Activated CD8-positive, alpha-beta memory T cell treated with anti-CD3 and anti-CD28 coated beads, Interleukin-2, amount 10 ng/mL, durations not matched to agents 7 days and 5 days (primary cell): ENCODE results near the gene KAZN. TPM values are rescaled to one million over a fixed set of nuclear protein-coding genes. Genes with fewer than 3 reads are reported as not detected.

ENCODE experiments used
- ATAC-seq: fragments of 150-1000 bp; cut with Tn5 transposase; one replicate; pipeline ENCODE4 v1.10.0; 2021; ENCODE audit warnings: moderate library complexity
- CTCF ChIA-PET: fragments of 350-600 bp; sonication (Branson Sonifier 250); formaldehyde crosslinking; loops from one replicate; lab custom pipeline; 2021; ENCODE audit warnings: antibody characterized with exemption; lab: Charles Lee
- DNase-seq: peaks from one replicate; pipeline ENCODE4 v3.0.0-alpha.2; 2020
- H3K27ac Mint-ChIP-seq: one replicate; pipeline ENCODE4 v1.8.0; 2021; ENCODE audit warnings: mild to moderate bottlenecking, mixed read lengths
- H3K27me3 Mint-ChIP-seq: one replicate; pipeline ENCODE4 v1.8.0; 2021; ENCODE audit warnings: mixed read lengths
- H3K36me3 Mint-ChIP-seq: one replicate; pipeline ENCODE4 v1.8.0; 2021; ENCODE audit warnings: mild to moderate bottlenecking, mixed read lengths
- H3K4me1 Mint-ChIP-seq: one replicate; pipeline ENCODE4 v1.8.0; 2021; ENCODE audit warnings: mixed read lengths
- H3K4me3 Mint-ChIP-seq: one replicate; pipeline ENCODE4 v1.8.0; 2021; ENCODE audit warnings: mild to moderate bottlenecking, moderate library complexity, mixed read lengths
- H3K9me3 Mint-ChIP-seq: one replicate; pipeline ENCODE4 v1.8.0; 2022; ENCODE audit warnings: low read depth, mixed read lengths
- total RNA-seq, 2 experiments: library from RNA; stranded (reverse); gene quantifications; one replicate each; pipeline ENCODE4 v1.2.3, GENCODE V29; 2021

The KAZN gene
- total RNA-seq, 2 experiments from 2014 or later, result 0.12 to 0.15 TPM

- CTCF ChIA-PET, result no interaction called here
- DNase-seq (no peak), ATAC-seq (no peak)
- no peak overlapping the region for H3K27ac Mint-ChIP-seq
- H3K9me3 Mint-ChIP-seq, result no peaks in the 10 kb centered on the region
- H3K36me3 Mint-ChIP-seq, result no peaks in the 10 kb centered on the region
- H3K4me3 Mint-ChIP-seq, result no peak overlapping the region
- no peaks in the 10 kb centered on the region for H3K27me3 Mint-ChIP-seq
- H3K4me1 Mint-ChIP-seq, result no peaks in the 10 kb centered on the region
Measured at GRCh38 chr1:14987829-14988603, 389.5 kb downstream of the KAZN start.

GRCh38 chr1:14988636-14989035 is 390.2 kb downstream of the KAZN start:
- no peaks in the 10 kb centered on the region for H3K36me3 Mint-ChIP-seq
- H3K9me3 Mint-ChIP-seq, result no peaks in the 10 kb centered on the region
- H3K4me3 Mint-ChIP-seq, result no peak overlapping the region
- no peaks in the 10 kb centered on the region for H3K27me3 Mint-ChIP-seq
- ATAC-seq, result no peak
- no peaks in the 10 kb centered on the region for H3K4me1 Mint-ChIP-seq
- H3K27ac Mint-ChIP-seq, result no peak overlapping the region
- no peak for DNase-seq
- CTCF ChIA-PET, result no interaction called here

- no peaks in the 10 kb centered on the region for H3K36me3 Mint-ChIP-seq
- ATAC-seq (no peak), DNase-seq (no peak)
- H3K27me3 Mint-ChIP-seq, result no peaks in the 10 kb centered on the region
- H3K4me1 Mint-ChIP-seq, result no peaks in the 10 kb centered on the region
- CTCF ChIA-PET, result no interaction called here
- H3K27ac Mint-ChIP-seq, result peak overlapping the region; percentile 6
- no peaks in the 10 kb centered on the region for H3K9me3 Mint-ChIP-seq
- no peak overlapping the region for H3K4me3 Mint-ChIP-seq
Measured at GRCh38 chr1:14989931-14990728, 391.6 kb downstream of the KAZN start.

GRCh38 chr1:14993414-14993813 is 394.9 kb downstream of the KAZN start:
- CTCF ChIA-PET, result no interaction called here
- H3K27ac Mint-ChIP-seq, result no peak overlapping the region
- no peak for ATAC-seq
- no peaks in the 10 kb centered on the region for H3K27me3 Mint-ChIP-seq
- no peaks in the 10 kb centered on the region for H3K36me3 Mint-ChIP-seq
- no peaks in the 10 kb centered on the region for H3K9me3 Mint-ChIP-seq
- DNase-seq, result no peak
- H3K4me3 Mint-ChIP-seq, result no peak overlapping the region
- no peaks in the 10 kb centered on the region for H3K4me1 Mint-ChIP-seq

GRCh38 chr1:14994148-14994547 is 395.7 kb downstream of the KAZN start:
- CTCF ChIA-PET, result no interaction called here
- Mint-ChIP-seq H3K27ac (no peak overlapping the region), H3K9me3 (no peaks in the 10 kb centered on the region), H3K27me3 (no peaks in the 10 kb centered on the region), H3K36me3 (no peaks in the 10 kb centered on the region), H3K4me3 (no peak overlapping the region), H3K4me1 (no peaks in the 10 kb centered on the region)
- DNase-seq (no peak), ATAC-seq (no peak)

GRCh38 chr1:14994841-14995437 is 396.5 kb downstream of the KAZN start:
- CTCF ChIA-PET, result no interaction called here
- Mint-ChIP-seq H3K27me3 (no peaks in the 10 kb centered on the region), H3K36me3 (no peaks in the 10 kb centered on the region), H3K4me3 (no peak overlapping the region), H3K9me3 (no peaks in the 10 kb centered on the region), H3K4me1 (no peaks in the 10 kb centered on the region), H3K27ac (no peak overlapping the region)
- ATAC-seq, result no peak
- no peak for DNase-seq

GRCh38 chr1:14996133-14997050 is 397.9 kb downstream of the KAZN start:
- CTCF ChIA-PET, result no interaction called here
- Mint-ChIP-seq H3K4me3 (no peak overlapping the region), H3K9me3 (no peaks in the 10 kb centered on the region), H3K4me1 (no peaks in the 10 kb centered on the region), H3K27me3 (no peaks in the 10 kb centered on the region), H3K36me3 (no peaks in the 10 kb centered on the region), H3K27ac (no peak overlapping the region)
- DNase-seq, result no peak
- ATAC-seq, result no peak

- no peaks in the 10 kb centered on the region for H3K9me3 Mint-ChIP-seq
- no peaks in the 10 kb centered on the region for H3K36me3 Mint-ChIP-seq
- no peak overlapping the region for H3K27ac Mint-ChIP-seq
- H3K4me1 Mint-ChIP-seq, result no peaks in the 10 kb centered on the region
- DNase-seq, result no peak
- no peaks in the 10 kb centered on the region for H3K27me3 Mint-ChIP-seq
- CTCF ChIA-PET, result no interaction called here
- no peak overlapping the region for H3K4me3 Mint-ChIP-seq
- no peak for ATAC-seq
Measured at GRCh38 chr1:14997646-14998276, 399.3 kb downstream of the KAZN start.

GRCh38 chr1:14999441-14999840 is 401.0 kb downstream of the KAZN start:
- Mint-ChIP-seq H3K27ac (no peak overlapping the region), H3K27me3 (no peaks in the 10 kb centered on the region), H3K4me1 (no peaks in the 10 kb centered on the region), H3K4me3 (no peak overlapping the region), H3K9me3 (no peaks in the 10 kb centered on the region), H3K36me3 (no peaks in the 10 kb centered on the region)
- no peak for DNase-seq
- CTCF ChIA-PET, result no interaction called here
- no peak for ATAC-seq

- CTCF ChIA-PET, result no interaction called here
- DNase-seq (no peak), ATAC-seq (no peak)
- H3K4me3 Mint-ChIP-seq, result no peak overlapping the region
- H3K36me3 Mint-ChIP-seq, result no peaks in the 10 kb centered on the region
- H3K27me3 Mint-ChIP-seq, result no peaks in the 10 kb centered on the region
- no peaks in the 10 kb centered on the region for H3K9me3 Mint-ChIP-seq
- H3K27ac Mint-ChIP-seq, result no peak overlapping the region
- H3K4me1 Mint-ChIP-seq, result no peaks in the 10 kb centered on the region
Measured at GRCh38 chr1:15000030-15000429, 401.5 kb downstream of the KAZN start.

GRCh38 chr1:15000671-15001070 is 402.2 kb downstream of the KAZN start:
- no peaks in the 10 kb centered on the region for H3K9me3 Mint-ChIP-seq
- no peak overlapping the region for H3K4me3 Mint-ChIP-seq
- ATAC-seq, result no peak
- no peak overlapping the region for H3K27ac Mint-ChIP-seq
- no peaks in the 10 kb centered on the region for H3K36me3 Mint-ChIP-seq
- no peaks in the 10 kb centered on the region for H3K4me1 Mint-ChIP-seq
- CTCF ChIA-PET, result no interaction called here
- no peaks in the 10 kb centered on the region for H3K27me3 Mint-ChIP-seq
- DNase-seq, result no peak

GRCh38 chr1:15001317-15001915 is 402.9 kb downstream of the KAZN start:
- H3K27ac Mint-ChIP-seq, result no peak overlapping the region
- no peak for ATAC-seq
- H3K27me3 Mint-ChIP-seq, result no peaks in the 10 kb centered on the region
- H3K9me3 Mint-ChIP-seq, result no peaks in the 10 kb centered on the region
- no peaks in the 10 kb centered on the region for H3K4me1 Mint-ChIP-seq
- DNase-seq, result no peak
- CTCF ChIA-PET, result no interaction called here
- no peak overlapping the region for H3K4me3 Mint-ChIP-seq
- H3K36me3 Mint-ChIP-seq, result no peaks in the 10 kb centered on the region
